Left ventricle myocardium inferior (tissue), 1 donor: Measurements from ENCODE around the gene COX10. TPM values are rescaled to one million over a fixed set of nuclear protein-coding genes. Genes with fewer than 3 reads are reported as not detected.
"Not testable (repeated sequence)": the region's sequence is repeated elsewhere in the genome, so short reads cannot be mapped to it uniquely, and the experiment has no call there.

Experiments used
- DNase-seq: peaks from one replicate; pipeline ENCODE4 v3.0.0-alpha.2; 2020
- H3K27ac ChIP-seq: fragments of 200-600 bp; replicated peaks from 2 replicates; pipeline ENCODE4 v1.8.0; 2021
- H3K27me3 ChIP-seq: fragments of 200-600 bp; 2 replicates; pipeline ENCODE4 v1.8.0; 2021; ENCODE audit warnings: low read depth
- H3K36me3 ChIP-seq: fragments of 200-600 bp; 2 replicates; pipeline ENCODE4 v1.8.0; 2021
- H3K4me1 ChIP-seq: fragments of 200-600 bp; 2 replicates; pipeline ENCODE4 v1.8.0; 2021
- H3K4me3 ChIP-seq: fragments of 200-600 bp; 2 replicates; pipeline ENCODE4 v1.8.0; 2021; ENCODE audit warnings: mild to moderate bottlenecking, moderate library complexity
- H3K9me3 ChIP-seq: fragments of 200-600 bp; replicated peaks from 2 replicates; pipeline ENCODE4 v1.8.0; 2021
- intact Hi-C: fragments of 100-400 bp; cut with micrococcal nuclease; formaldehyde crosslinking; loops from one replicate; pipeline ENCODE4 v1.11.0; 2022
- total RNA-seq: library from RNA; stranded (reverse); fragmentation: NEBNext Ultra II Directional; extraction: Animal tissue kit (Norgen Biotek cat#: 25700); gene quantifications from one replicate; pipeline ENCODE4 v1.2.1, GENCODE V29; 2021
- TF ChIP-seq, protein P1 (sequence below): fragments of 200-600 bp; IDR thresholded peaks from 2 replicates; pipeline ENCODE4 v1.8.0; 2021; ENCODE audit warnings: antibody characterized with exemption, mild to moderate bottlenecking, borderline replicate concordance
- donor health status: DM: no; HTN: yes; CAD: no; lungs with severe emphysema.

The COX10 gene
- total RNA-seq, 1 donor from 2014 or later: 46.3 TPM

DNA sequence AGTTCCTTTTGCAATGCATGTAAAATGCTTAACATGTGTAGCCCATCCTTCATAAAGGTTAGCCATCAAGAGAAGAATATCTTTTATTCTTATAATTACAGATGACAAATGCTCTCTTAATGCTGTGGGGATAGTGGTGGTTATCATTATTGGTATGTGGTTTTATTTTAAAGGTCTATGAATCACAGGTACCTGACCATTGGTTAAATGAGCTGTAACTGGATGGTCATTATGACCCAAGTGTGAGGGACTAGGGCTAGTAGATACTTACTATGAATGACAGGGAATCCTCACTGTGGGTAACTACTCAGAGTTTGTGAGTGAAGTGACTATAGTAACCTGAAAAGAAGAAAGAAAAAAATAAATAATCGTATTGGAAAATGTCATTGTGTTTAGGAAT lies 88.5 kb downstream of the COX10 start:
- Histone ChIP-seq H3K27me3 (no peaks in the 10 kb centered on the region), H3K36me3 (peaks cover 3% of the 10 kb centered on the region), H3K9me3 (no peaks in the 10 kb centered on the region), H3K4me1 (peaks cover 23% of the 10 kb centered on the region), H3K27ac (no peak overlapping the region), H3K4me3 (no peak overlapping the region)
- TF ChIP-seq, protein P1, sequence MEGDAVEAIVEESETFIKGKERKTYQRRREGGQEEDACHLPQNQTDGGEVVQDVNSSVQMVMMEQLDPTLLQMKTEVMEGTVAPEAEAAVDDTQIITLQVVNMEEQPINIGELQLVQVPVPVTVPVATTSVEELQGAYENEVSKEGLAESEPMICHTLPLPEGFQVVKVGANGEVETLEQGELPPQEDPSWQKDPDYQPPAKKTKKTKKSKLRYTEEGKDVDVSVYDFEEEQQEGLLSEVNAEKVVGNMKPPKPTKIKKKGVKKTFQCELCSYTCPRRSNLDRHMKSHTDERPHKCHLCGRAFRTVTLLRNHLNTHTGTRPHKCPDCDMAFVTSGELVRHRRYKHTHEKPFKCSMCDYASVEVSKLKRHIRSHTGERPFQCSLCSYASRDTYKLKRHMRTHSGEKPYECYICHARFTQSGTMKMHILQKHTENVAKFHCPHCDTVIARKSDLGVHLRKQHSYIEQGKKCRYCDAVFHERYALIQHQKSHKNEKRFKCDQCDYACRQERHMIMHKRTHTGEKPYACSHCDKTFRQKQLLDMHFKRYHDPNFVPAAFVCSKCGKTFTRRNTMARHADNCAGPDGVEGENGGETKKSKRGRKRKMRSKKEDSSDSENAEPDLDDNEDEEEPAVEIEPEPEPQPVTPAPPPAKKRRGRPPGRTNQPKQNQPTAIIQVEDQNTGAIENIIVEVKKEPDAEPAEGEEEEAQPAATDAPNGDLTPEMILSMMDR: no peak
- DNase-seq: no peak
- intact Hi-C loops: no loop called here

DNA sequence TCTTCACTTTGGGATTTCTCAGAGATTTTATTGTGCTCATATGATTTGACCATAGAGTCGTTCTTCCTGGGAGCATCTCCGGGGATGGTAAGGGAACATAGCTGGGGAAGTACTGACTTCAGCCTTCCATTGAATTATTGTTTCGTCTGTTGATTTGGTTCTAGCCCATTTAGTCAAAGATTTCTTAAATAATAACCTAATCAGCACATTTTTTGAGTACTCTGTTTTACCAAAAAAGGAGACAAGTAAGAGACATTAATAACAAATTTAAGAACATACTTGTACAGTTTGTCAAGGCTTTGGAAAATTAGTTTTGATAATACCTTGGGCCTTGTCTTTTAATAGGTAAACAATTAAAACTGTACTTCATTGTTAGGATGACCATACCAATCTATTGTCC lies 89.4 kb downstream of the COX10 start:
- TF ChIP-seq, protein P1: no peak
- H3K9me3 ChIP-seq: no peaks in the 10 kb centered on the region
- H3K36me3 ChIP-seq: peaks cover 3% of the 10 kb centered on the region
- no peak overlapping the region for H3K4me3 ChIP-seq
- no peak overlapping the region for H3K27ac ChIP-seq
- peaks cover 14% of the 10 kb centered on the region for H3K4me1 ChIP-seq
- H3K27me3 ChIP-seq: no peaks in the 10 kb centered on the region
- DNase-seq: no peak
- intact Hi-C loops: no loop called here

DNA sequence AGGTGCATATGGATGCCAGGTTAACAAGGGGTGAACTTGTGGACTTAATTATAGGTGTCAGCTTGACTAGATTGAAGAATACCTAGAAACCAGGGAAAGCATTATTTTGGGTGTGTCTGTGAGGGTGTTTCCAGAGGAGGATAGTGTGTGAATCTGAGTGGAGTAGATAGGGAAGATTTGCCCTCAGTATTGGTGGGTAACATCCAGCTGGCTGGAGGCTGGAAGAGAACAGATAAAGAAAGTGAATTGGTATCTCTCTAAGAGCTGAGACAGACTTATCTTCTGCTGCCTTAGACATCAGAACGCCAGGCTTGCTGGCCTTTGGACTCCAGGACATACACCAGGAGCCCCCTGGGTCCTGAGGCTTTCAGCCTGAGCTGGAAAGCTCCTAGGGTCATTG lies 92.1 kb downstream of the COX10 start:
- intact Hi-C loops: no loop called here
- TF ChIP-seq, protein P1: no peak
- no peak for DNase-seq

DNA sequence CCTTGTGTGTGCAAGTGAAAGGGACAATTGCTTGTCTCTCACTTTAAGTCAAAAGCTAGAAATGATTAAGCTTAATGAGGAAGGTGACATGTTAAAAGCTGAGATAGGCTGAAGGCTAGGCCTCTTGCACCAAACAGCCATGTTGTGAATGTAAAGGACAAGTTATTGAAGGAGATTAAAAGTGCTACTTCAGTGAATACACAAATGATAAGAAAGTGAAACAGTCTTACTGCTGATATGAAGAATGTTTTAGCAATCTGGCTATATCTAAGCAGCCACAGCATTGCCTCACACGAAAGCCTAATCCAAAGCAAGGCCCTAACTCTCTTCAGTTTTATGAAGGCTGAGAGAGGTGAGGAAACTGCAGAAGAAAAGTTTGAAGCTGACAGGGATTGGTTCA lies 96.3 kb downstream of the COX10 start:
- TF ChIP-seq, protein P1: no peak
- Histone ChIP-seq H3K4me1 (peaks cover 11% of the 10 kb centered on the region), H3K9me3 (peaks cover 20% of the 10 kb centered on the region), H3K27me3 (no peaks in the 10 kb centered on the region), H3K36me3 (peaks cover 12% of the 10 kb centered on the region), H3K4me3 (no peak overlapping the region), H3K27ac (no peak overlapping the region)
- intact Hi-C loops: no loop called here
- no peak for DNase-seq

More for the DNA sequence above, 92.1 kb downstream of the COX10 start:
- no peak overlapping the region for H3K4me3 ChIP-seq
- no peaks in the 10 kb centered on the region for H3K9me3 ChIP-seq
- no peak overlapping the region for H3K27ac ChIP-seq
- H3K4me1 ChIP-seq: peaks cover 12% of the 10 kb centered on the region
- no peaks in the 10 kb centered on the region for H3K27me3 ChIP-seq
- H3K36me3 ChIP-seq: peaks cover 3% of the 10 kb centered on the region

DNA sequence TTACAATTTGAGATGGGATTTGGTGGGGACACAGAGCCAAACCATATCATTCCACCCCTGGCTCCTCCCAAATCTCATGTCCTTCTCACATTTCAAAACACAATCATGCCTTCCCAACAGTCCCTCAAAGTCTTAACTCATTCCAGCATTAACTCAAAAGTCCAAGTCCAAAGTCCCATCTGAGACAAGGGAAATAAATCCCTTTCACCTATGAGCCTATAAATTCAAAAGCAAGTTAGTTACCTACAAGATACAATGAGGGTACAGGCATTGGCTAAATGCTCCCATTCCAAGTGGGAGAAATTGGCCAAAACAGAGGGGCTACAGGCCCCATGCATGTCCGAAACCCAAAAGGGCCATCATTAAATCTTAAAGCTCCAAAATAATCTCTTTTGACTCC lies 98.5 kb downstream of the COX10 start:
- H3K9me3 ChIP-seq: peaks cover 20% of the 10 kb centered on the region
- intact Hi-C loops: not testable (repeated sequence)

DNA sequence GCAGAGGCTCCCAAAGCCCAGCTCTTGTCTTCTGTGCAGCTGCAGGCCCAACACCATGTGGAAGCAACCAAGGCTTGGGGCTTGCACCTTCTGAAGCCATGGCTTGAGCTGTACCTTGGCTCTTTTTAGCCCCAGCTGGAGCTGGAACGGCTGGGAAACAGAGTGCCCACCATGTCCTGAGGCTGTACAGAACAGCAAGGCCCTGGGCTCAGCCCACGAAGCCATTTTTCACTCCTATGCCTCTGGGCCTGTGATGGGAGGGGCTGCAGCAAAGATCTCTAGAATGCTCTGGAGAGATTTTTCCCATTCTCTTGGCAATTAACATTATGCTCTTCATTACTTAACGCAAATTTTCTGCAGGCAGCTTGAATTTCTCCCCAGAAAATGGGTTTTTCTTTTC lies 99.3 kb downstream of the COX10 start:
- Histone ChIP-seq H3K4me1 (no peaks in the 10 kb centered on the region), H3K27me3 (no peaks in the 10 kb centered on the region), H3K9me3 (peaks cover 20% of the 10 kb centered on the region), H3K36me3 (peaks cover 9% of the 10 kb centered on the region), H3K27ac (no peak overlapping the region), H3K4me3 (no peak overlapping the region)
- TF ChIP-seq, protein P1: no peak
- intact Hi-C loops: no loop called here
- no peak for DNase-seq

More for the DNA sequence above, 98.5 kb downstream of the COX10 start:
- H3K27me3 ChIP-seq, H3K36me3 ChIP-seq, H3K4me3 ChIP-seq, H3K4me1 ChIP-seq, H3K27ac ChIP-seq, DNase-seq: not testable (repeated sequence)
